ENCODE results near the gene EFCAB5.

DNA sequence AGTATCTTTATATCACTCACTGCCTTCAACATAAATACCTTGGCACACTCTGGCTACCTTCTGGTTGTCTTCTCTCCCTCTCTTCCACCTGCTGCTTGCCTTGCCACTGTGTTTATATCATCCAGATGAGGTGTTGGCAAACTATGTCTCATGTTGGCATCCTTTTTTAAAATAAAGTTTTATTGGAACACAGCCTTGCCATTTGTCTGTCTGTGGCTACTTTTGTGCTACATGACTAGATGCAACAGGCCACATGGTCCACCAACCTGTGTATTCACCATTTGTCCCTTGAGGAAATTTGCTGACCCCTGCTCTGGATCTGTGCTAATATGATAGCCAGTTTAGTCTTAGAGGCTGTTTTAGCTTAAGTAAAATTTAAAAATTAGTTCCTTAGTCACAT lies 212.0 kb downstream of the EFCAB5 start:
- TF ChIP-seq, protein P1, sequence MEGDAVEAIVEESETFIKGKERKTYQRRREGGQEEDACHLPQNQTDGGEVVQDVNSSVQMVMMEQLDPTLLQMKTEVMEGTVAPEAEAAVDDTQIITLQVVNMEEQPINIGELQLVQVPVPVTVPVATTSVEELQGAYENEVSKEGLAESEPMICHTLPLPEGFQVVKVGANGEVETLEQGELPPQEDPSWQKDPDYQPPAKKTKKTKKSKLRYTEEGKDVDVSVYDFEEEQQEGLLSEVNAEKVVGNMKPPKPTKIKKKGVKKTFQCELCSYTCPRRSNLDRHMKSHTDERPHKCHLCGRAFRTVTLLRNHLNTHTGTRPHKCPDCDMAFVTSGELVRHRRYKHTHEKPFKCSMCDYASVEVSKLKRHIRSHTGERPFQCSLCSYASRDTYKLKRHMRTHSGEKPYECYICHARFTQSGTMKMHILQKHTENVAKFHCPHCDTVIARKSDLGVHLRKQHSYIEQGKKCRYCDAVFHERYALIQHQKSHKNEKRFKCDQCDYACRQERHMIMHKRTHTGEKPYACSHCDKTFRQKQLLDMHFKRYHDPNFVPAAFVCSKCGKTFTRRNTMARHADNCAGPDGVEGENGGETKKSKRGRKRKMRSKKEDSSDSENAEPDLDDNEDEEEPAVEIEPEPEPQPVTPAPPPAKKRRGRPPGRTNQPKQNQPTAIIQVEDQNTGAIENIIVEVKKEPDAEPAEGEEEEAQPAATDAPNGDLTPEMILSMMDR (IDR thresholded peaks at IDR 0.05; ENCODE audit: poor library complexity) = no peak
- no peak for TF ChIP-seq EZH2phosphoT487 (IDR thresholded peaks at IDR 0.05; ENCODE audit: low read depth, severe bottlenecking, unreplicated experiment)
- TF ChIP-seq EZH2 (IDR thresholded peaks at IDR 0.05; ENCODE audit: borderline replicate concordance) = no peak
